ENCODE results near the gene GREB1L. TPM values are rescaled to one million over a fixed set of nuclear protein-coding genes. Genes with fewer than 3 reads are reported as not detected.

The GREB1L gene
- total and polyA plus RNA-seq, 2 of the 13 experiments (the other 11 are each of a cell fraction or from before 2014, with no cell fraction given) = 0.17 to 0.66 TPM

- intact Hi-C loops (cut with micrococcal nuclease; ENCODE audit: unreplicated experiment) (no loop called here), in situ Hi-C loops (cut with HindIII; ENCODE audit: extremely low pct_ligation_motif_present, low pct_unique_long_range_greater_than_20kb) (no loop called here)
- Histone ChIP-seq H3K4me3 (replicated peaks in 1 of 3; ENCODE audit: insufficient read depth in 1 of 3, low read depth in 2 of 3, low read length in 3 of 3) (no peak overlapping the region), H3K27me3 (ENCODE audit: control insufficient read depth in 1 of 2, insufficient read depth in 2 of 2, low read length in 2 of 2) (no peaks in the 10 kb centered on the region), H3K4me1 (ENCODE audit: insufficient read depth, low read length) (no peaks in the 10 kb centered on the region), H3K4me2 (ENCODE audit: low read depth, low read length) (no peak overlapping the region), H3K27ac (ENCODE audit: extremely low read length, insufficient read depth, low read length) (no peak overlapping the region), H3K36me3 (replicated peaks in 1 of 2; ENCODE audit: control insufficient read depth in 1 of 2, insufficient read depth in 2 of 2, low read length in 2 of 2) (no peaks in the 10 kb centered on the region), H3K9me3 (ENCODE audit: low read length) (no peaks in the 10 kb centered on the region), H3K79me2 (ENCODE audit: insufficient read depth, low read length) (no peaks in the 10 kb centered on the region), H3K9ac (ENCODE audit: insufficient read depth, low read depth, low read length) (no peak overlapping the region), H2AFZ (ENCODE audit: low read length) (no peak overlapping the region), H4K20me1 (ENCODE audit: insufficient read depth, low read length) (no peaks in the 10 kb centered on the region)
- TF ChIP-seq ZNF720 (CRISPR knock-in tag; IDR thresholded peaks at IDR 0.05) = no peak
- TF ChIP-seq ZNF629 (CRISPR knock-in tag; conservative IDR thresholded peaks at IDR 0.05) = no peak
- no peak for TF ChIP-seq HNRNPLL (IDR thresholded peaks at IDR 0.05; ENCODE audit: low read depth, low read length, poor library complexity, severe bottlenecking)
- TF ChIP-seq GABPB1 (CRISPR knock-in tag; IDR thresholded peaks at IDR 0.05) = no peak
- TF ChIP-seq TBP (CRISPR knock-in tag; IDR thresholded peaks at IDR 0.05) = no peak
- no peak for TF ChIP-seq RCOR2 (CRISPR knock-in tag; IDR thresholded peaks at IDR 0.05)
- TF ChIP-seq ZNF205 (CRISPR knock-in tag; IDR thresholded peaks at IDR 0.05) = no peak
- TF ChIP-seq ZNF18 (CRISPR knock-in tag; IDR thresholded peaks at IDR 0.05; ENCODE audit: insufficient replicate concordance) = no peak
- ChIA-PET POLR2A (no interaction called here), CTCF (ENCODE audit: low intra/inter-chr PET ratio, low total read pairs) (no interaction called here)
- FAIRE-seq = no peak
- WGBS (ENCODE audit: low lambda C conversion rate) = 56% methylated on average over 2 of the region's 2 CpGs
- no peak for ATAC-seq
- no TSS peak for BruUV-seq (replicated peaks)
- DNase-seq (ENCODE audit: low spot score) = no peak
Measured at GRCh38 chr18:21341141-21341540, 99.1 kb downstream of the GREB1L start.

GRCh38 chr18:21342372-21342771 is 100.3 kb downstream of the GREB1L start:
- Histone ChIP-seq H3K79me2 (ENCODE audit: insufficient read depth, low read length) (no peaks in the 10 kb centered on the region), H3K4me1 (ENCODE audit: insufficient read depth, low read length) (no peaks in the 10 kb centered on the region), H4K20me1 (ENCODE audit: insufficient read depth, low read length) (no peaks in the 10 kb centered on the region), H3K27me3 (ENCODE audit: control insufficient read depth in 1 of 2, insufficient read depth in 2 of 2, low read length in 2 of 2) (no peaks in the 10 kb centered on the region), H3K4me3 (replicated peaks in 1 of 3; ENCODE audit: insufficient read depth in 1 of 3, low read depth in 2 of 3, low read length in 3 of 3) (no peak overlapping the region), H3K9ac (ENCODE audit: insufficient read depth, low read depth, low read length) (no peak overlapping the region), H3K4me2 (ENCODE audit: low read depth, low read length) (no peak overlapping the region), H3K9me3 (ENCODE audit: low read length) (no peaks in the 10 kb centered on the region), H2AFZ (ENCODE audit: low read length) (no peak overlapping the region), H3K27ac (ENCODE audit: extremely low read length, insufficient read depth, low read length) (no peak overlapping the region), H3K36me3 (replicated peaks in 1 of 2; ENCODE audit: control insufficient read depth in 1 of 2, insufficient read depth in 2 of 2, low read length in 2 of 2) (no peaks in the 10 kb centered on the region)
- FAIRE-seq (no peak), ATAC-seq (no peak), DNase-seq (ENCODE audit: low spot score) (no peak)
- intact Hi-C loops (cut with micrococcal nuclease; ENCODE audit: unreplicated experiment) (no loop called here), in situ Hi-C loops (cut with HindIII; ENCODE audit: extremely low pct_ligation_motif_present, low pct_unique_long_range_greater_than_20kb) (no loop called here)
- WGBS (ENCODE audit: low lambda C conversion rate) = 11% methylated on average over 1 of the region's 1 CpG
- no TSS peak for BruUV-seq (replicated peaks)
- ChIA-PET POLR2A (no interaction called here), CTCF (ENCODE audit: low intra/inter-chr PET ratio, low total read pairs) (no interaction called here)
- no peak for TF ChIP-seq SRY (CRISPR knock-in tag; IDR thresholded peaks at IDR 0.05)
- no peak for TF ChIP-seq ZNF20 (CRISPR knock-in tag; IDR thresholded peaks at IDR 0.05)
- no peak for TF ChIP-seq SPEN (CRISPR knock-in tag; IDR thresholded peaks at IDR 0.05; ENCODE audit: low read depth)
- TF ChIP-seq ZNF558 (CRISPR knock-in tag; IDR thresholded peaks at IDR 0.05; ENCODE audit: borderline replicate concordance) = no peak
- TF ChIP-seq ZBTB34 (CRISPR knock-in tag; IDR thresholded peaks at IDR 0.05) = no peak
- no peak for TF ChIP-seq TP53 (CRISPR knock-in tag; conservative IDR thresholded peaks at IDR 0.05)
- no peak for TF ChIP-seq PPARG (CRISPR knock-in tag; conservative IDR thresholded peaks at IDR 0.05)
- TF ChIP-seq ZFX (CRISPR knock-in tag; IDR thresholded peaks at IDR 0.05; ENCODE audit: low read depth) = no peak
- no peak for TF ChIP-seq ZC3H13 (CRISPR knock-in tag; IDR thresholded peaks at IDR 0.05)
- no peak for TF ChIP-seq ZNF501 (CRISPR knock-in tag; IDR thresholded peaks at IDR 0.05)
- no peak for TF ChIP-seq CEBPG (CRISPR knock-in tag; IDR thresholded peaks at IDR 0.05)
- no peak for TF ChIP-seq ZBTB20 (CRISPR knock-in tag; IDR thresholded peaks at IDR 0.05; ENCODE audit: borderline replicate concordance, low read depth)

Data from HepG2 (cell line).